MG63 (cell line): ENCODE results near the gene MFAP4. TPM values are rescaled to one million over a fixed set of nuclear protein-coding genes. Genes with fewer than 3 reads are reported as not detected.

ENCODE experiments used
- DNase-seq: peaks from one replicate; pipeline ENCODE4 v3.0.0-alpha.2; 2020
- H3K27me3 ChIP-seq: fragments of 250-450 bp; sonication (Bioruptor Pico); 2 replicates; pipeline ENCODE4 v1.5.1; 2020; ENCODE audit warnings: mild to moderate bottlenecking, moderate library complexity
- H3K36me3 ChIP-seq: fragments of 250-450 bp; sonication (Bioruptor Pico); 2 replicates; pipeline ENCODE4 v1.5.1; 2020; ENCODE audit warnings: mild to moderate bottlenecking, moderate library complexity
- H3K4me3 ChIP-seq: fragments of 250-450 bp; sonication (Bioruptor Pico); 2 replicates; pipeline ENCODE4 v1.5.1; 2020; ENCODE audit warnings: mild to moderate bottlenecking, moderate library complexity
- H3K9me3 ChIP-seq: fragments of 250-450 bp; sonication (Bioruptor Pico); 2 replicates; pipeline ENCODE4 v1.5.1; 2020; ENCODE audit warnings: mild to moderate bottlenecking, moderate library complexity
- total RNA-seq: library from RNA; depleted of rRNA; stranded (reverse); fragments of >200 nt; shearing (Covaris generic); gene quantifications from 2 replicates; pipeline ENCODE4 v1.2.3, GENCODE V29; 2014; ENCODE audit warnings: low replicate concordance; rRNA removed

MFAP4 gene, protein sequence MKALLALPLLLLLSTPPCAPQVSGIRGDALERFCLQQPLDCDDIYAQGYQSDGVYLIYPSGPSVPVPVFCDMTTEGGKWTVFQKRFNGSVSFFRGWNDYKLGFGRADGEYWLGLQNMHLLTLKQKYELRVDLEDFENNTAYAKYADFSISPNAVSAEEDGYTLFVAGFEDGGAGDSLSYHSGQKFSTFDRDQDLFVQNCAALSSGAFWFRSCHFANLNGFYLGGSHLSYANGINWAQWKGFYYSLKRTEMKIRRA
- total RNA-seq, result 3.2 and 4.3 TPM in 2 replicates

DNA sequence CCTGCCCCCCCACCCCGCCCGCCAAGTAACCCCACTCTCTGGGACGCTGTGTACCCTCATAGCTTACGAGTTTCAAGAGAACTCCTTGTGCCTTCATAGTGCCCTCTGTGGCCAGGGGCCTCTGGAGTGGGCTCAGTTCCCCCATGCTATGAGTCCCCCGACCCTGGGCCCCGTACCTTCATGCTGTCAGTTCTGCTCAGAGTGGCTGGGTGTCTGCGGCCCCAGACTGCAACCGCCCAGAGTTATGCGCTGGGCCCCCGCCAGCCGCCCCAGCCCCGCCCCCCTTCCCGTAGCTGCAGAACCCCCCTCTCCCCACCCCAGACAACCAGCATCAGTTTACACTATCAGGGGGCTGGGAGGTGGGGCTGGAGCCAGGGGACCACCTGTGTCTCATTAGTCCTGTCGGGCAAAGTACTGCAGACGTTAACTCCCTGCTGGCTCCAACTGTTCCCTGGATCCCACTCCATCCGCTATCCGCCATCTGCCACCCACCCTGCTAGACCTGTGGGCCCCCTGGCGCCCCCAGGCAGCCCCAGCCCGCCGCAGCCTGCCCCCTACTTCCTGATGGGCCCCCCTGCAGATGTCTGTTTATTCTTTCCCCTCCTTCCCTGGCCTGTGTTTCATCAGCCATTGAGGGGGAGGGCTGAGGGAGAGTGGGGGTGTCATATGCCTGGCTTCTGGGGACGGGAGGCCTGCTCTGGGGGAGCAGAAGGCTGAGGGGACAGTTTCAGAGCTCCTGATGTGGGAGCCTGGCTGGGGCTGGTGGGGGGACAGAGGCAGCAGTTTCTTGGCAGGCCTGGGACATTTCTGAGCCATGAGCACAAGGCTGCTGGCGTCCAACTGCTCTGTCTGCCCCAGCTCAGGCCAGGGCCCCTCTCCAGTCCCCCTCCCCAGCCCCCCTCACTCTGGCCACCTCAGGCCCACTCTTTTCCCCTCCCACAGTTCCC lies at the start of gene MFAP4:
MFAP4 (minus strand) TSS at position 217 of the 947 bp plus-strand sequence; CDS start at position 182, 35 bp downstream.
- H3K9me3 ChIP-seq, result no peaks in the 10 kb centered on the region
- no peaks in the 10 kb centered on the region for H3K27me3 ChIP-seq
- peak; percentile 78 for DNase-seq
- H3K4me3 ChIP-seq, result no peak within 1 kb of the TSS
- H3K36me3 ChIP-seq, result no peaks in the 10 kb centered on the region; the same call in none of the 2 replicates

DNA sequence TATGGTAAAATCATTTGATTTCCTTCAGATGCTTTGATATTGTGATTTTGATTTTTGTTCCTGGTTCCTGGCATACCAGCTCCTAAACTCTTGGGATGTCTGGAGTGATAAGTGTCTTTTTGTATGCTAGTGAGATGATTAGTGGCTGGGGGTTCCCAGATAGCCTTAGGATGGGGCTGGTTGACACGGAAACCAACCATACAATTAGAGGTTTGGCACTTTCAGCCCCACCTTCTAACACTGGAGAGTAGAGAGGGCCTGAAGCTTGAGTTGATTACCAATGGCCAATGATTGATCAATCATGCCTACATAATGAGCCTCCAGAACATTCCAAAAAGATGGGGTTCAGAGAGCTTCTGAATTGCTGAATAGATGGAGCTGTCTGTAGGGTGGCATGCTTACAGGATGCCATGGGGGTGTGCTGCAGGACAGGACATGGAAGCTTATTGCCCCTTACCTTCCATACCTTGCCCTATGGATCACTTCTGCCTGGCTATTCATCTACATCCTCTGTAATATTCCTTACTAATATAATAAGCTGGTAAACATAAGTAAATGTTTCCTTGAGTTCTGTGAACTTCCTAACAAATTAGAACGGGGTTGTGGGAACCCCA lies 46.8 kb upstream of the MFAP4 start:
- no peak for DNase-seq
- Histone ChIP-seq H3K9me3 (no peaks in the 10 kb centered on the region), H3K4me3 (no peak overlapping the region), H3K27me3 (no peaks in the 10 kb centered on the region), H3K36me3 (no peaks in the 10 kb centered on the region)

DNA sequence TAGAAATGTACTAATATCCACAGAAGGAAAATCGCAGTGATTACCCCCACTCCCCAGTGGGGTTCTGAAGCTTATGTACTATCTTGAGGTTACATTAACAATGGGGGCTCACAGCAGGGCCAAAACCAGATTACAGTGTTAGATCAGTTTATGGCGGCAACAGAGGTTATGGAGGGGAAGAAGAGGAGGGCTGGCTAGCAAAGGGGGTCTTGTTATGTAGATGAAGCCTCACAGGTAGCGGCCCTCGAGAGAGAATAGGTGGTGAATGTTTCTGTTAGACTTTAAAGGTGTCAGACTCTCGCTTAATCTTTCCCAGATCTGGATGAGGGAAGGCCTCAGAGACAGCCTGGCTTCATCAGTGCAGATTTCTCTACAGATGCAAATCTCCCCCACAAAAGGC lies 46.3 kb upstream of the MFAP4 start:
- DNase-seq, result no peak
- H3K36me3 ChIP-seq, result no peaks in the 10 kb centered on the region

DNA sequence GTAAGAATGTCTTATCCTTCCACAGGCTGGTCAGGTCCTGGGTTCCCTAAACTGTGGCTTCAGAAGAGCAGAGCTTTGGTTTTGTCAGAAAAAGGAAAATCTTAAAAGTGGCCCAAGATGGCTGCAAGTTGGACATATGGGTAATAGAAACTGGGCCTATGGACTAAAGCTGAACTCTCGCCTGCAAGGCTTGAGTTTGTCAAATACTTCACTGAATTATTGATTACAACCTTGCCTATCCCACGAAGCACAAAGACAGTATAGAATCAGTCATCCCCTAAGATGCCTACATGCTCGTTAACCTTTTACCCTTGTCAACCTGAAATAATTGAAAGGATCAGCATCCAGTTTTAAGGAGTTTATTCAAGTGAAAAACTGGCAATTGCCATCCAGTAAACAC lies 44.7 kb upstream of the MFAP4 start:
- no peak overlapping the region for H3K4me3 ChIP-seq
- no peaks in the 10 kb centered on the region for H3K9me3 ChIP-seq
- DNase-seq, result no peak
- no peaks in the 10 kb centered on the region for H3K36me3 ChIP-seq
- no peaks in the 10 kb centered on the region for H3K27me3 ChIP-seq

More for the DNA sequence above, 46.3 kb upstream of the MFAP4 start:
- Histone ChIP-seq H3K4me3 (no peak overlapping the region), H3K9me3 (no peaks in the 10 kb centered on the region), H3K27me3 (no peaks in the 10 kb centered on the region)

DNA sequence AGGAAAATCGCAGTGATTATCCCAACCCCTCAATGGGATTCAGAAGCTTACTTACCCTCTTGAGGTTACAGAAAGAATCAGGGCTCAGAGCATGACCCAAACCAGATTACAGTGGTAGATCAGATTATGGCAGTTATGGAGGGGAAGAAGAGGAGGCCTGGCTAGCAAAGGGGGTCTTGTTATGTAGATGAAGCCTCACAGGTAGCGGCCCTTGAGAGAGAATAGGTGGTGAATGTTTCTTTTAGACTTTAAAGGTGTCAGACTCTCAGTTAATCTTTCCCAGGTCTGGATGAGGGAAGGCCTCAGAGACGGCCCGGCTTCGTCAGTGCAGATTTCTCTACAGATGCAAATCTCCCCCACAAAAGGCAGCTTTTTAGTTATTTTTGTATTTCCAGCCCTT lies 39.6 kb upstream of the MFAP4 start:
- DNase-seq, result no peak
- no peaks in the 10 kb centered on the region for H3K9me3 ChIP-seq
- H3K36me3 ChIP-seq, result no peaks in the 10 kb centered on the region
- H3K4me3 ChIP-seq, result no peak overlapping the region
- H3K27me3 ChIP-seq, result no peaks in the 10 kb centered on the region

DNA sequence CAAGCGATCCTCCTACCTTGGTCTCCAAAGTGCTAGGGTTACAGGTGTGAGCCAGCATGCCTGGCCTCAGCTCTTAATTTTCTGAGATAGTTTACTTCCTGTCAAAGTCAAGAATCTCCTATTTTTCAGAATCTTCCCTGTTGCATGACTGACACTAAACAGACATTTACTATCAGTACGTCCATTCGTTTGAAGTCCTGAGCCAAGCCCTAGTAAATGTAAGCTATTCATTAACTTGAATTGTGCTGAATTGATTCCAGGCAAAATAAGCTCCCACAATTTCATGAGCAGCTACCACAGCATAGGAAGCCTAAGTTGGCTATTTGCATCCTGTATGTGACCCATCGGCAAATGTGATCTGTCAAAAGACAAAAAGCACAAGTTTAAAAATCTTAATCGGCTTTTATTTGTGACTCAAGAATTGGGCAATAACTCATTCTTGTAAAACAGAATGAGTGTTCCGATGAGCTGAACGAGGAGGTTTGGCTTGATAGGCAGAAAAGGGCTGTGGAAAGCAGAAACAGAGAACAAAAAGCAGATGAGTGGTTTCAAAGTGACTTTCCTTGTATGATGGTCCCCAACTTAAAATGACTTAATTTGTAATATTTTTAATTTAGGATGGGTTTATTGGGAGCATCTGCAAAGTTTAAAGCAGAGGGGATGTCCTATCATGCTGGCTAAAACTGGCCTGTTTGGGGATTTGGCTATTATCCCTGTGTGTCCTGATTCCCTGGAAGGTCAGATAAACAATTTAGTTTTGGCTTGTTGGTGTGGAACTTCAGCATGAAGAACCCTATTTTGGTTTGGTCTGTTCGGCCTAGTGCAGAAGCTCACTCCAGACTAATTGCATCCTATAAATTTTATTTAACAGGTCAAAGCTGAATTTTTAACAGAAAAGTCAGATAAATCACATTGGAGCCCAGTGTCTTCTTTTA lies 38.2 kb upstream of the MFAP4 start:
- no peaks in the 10 kb centered on the region for H3K27me3 ChIP-seq
- no peak overlapping the region for H3K4me3 ChIP-seq
- H3K9me3 ChIP-seq, result no peaks in the 10 kb centered on the region
- H3K36me3 ChIP-seq, result no peaks in the 10 kb centered on the region
- no peak for DNase-seq

DNA sequence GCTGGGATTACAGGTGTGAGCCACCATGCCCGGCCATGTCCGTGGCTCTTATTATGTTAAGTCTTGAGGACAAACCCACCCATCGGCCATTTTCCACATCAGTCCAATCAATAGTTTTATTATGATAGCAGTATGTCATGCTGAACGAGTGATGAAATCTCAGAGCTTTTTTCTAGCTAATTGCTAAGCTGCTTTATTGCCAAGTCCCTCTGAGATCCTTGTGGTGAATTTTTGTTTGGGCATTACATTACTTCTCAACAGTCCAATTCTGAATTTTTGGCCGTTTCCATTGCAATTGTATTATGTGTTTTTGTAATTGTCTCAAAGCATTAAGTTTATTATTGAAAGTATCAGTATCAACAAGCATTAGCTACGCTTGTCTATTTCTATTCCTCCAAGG lies 34.9 kb upstream of the MFAP4 start:
- Histone ChIP-seq H3K9me3 (no peaks in the 10 kb centered on the region), H3K36me3 (no peaks in the 10 kb centered on the region), H3K4me3 (no peak overlapping the region), H3K27me3 (no peaks in the 10 kb centered on the region)
- no peak for DNase-seq

DNA sequence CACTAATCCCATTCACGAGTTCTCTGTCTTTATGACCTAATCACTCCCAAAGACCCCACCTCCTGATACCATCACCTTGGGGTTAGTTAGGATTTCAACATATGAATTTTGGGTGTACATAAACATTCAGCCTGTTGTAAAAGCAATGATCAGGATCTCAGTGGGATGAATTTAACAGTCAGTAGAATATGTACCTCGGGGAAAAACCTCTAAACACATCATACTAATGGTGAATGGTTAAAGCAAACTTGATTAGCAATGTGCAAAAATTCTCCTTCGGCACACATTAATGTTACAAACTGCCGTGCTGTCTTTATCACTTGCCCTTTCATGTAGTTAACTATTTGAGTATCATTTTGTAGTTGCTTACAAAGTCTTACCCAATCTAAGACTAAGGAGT lies 34.2 kb upstream of the MFAP4 start:
- no peak for DNase-seq
- no peak overlapping the region for H3K4me3 ChIP-seq
- no peaks in the 10 kb centered on the region for H3K36me3 ChIP-seq

DNA sequence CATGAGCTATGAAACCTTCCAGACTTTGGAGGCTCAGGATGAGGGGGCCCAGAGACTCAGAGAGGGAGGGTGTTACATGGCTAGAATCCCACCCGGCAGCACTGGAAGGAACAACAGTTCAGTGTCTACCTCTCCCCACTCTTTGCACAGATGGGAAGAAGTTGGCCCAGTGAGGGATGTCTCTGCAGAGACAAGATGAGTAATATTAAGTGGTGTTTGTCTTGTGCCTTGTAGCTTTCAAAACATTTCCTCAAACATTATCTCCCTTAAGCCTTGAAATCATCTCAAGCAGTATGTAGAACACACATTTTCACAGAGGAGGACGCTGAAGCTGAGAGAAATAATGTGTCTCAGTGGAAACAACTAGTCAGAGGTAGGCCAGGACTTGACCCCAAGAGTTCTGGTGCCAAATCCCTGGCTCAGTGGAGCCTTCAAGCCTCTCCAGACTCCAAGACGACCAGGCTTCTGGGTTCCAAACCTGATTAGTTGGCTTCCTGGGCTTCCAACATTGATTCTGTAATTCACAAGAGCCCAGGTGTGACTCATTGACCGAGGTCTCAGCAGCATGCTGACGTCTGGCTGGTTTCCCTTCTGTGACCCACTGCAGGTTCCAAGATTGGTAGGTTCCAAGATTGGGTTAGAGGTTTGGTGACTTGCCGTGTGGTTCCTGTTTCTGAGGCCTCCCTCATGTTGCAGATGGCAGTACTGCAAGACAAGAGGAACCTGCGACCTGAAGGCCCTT lies 31.4 kb upstream of the MFAP4 start:
- Histone ChIP-seq H3K4me3 (no peak overlapping the region), H3K9me3 (no peaks in the 10 kb centered on the region), H3K27me3 (no peaks in the 10 kb centered on the region), H3K36me3 (no peaks in the 10 kb centered on the region)
- DNase-seq, result peak; percentile 80

More for the DNA sequence above, 34.2 kb upstream of the MFAP4 start:
- no peaks in the 10 kb centered on the region for H3K27me3 ChIP-seq
- no peaks in the 10 kb centered on the region for H3K9me3 ChIP-seq

DNA sequence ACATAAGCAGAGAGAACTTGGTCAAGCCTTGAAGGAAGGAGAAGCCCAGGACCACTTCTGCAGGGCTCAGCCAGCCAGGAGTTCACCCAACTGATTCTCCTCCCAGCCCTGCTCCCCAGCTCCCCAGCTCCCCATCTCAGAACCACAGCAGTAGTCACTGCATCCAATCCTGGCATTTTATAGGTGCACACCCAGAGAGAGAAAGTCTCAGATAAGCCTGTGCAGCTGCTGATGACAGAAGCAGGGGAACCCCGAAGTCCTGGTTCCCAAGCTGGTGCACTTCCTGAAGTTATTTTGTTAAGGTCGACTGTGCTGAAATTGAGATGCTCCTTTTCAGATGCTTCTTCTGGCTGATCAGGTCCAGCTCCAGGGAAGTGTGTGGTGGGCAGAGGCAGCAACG lies 30.6 kb upstream of the MFAP4 start:
- Histone ChIP-seq H3K9me3 (no peaks in the 10 kb centered on the region), H3K36me3 (no peaks in the 10 kb centered on the region), H3K4me3 (no peak overlapping the region), H3K27me3 (no peaks in the 10 kb centered on the region)
- DNase-seq, result no peak

DNA sequence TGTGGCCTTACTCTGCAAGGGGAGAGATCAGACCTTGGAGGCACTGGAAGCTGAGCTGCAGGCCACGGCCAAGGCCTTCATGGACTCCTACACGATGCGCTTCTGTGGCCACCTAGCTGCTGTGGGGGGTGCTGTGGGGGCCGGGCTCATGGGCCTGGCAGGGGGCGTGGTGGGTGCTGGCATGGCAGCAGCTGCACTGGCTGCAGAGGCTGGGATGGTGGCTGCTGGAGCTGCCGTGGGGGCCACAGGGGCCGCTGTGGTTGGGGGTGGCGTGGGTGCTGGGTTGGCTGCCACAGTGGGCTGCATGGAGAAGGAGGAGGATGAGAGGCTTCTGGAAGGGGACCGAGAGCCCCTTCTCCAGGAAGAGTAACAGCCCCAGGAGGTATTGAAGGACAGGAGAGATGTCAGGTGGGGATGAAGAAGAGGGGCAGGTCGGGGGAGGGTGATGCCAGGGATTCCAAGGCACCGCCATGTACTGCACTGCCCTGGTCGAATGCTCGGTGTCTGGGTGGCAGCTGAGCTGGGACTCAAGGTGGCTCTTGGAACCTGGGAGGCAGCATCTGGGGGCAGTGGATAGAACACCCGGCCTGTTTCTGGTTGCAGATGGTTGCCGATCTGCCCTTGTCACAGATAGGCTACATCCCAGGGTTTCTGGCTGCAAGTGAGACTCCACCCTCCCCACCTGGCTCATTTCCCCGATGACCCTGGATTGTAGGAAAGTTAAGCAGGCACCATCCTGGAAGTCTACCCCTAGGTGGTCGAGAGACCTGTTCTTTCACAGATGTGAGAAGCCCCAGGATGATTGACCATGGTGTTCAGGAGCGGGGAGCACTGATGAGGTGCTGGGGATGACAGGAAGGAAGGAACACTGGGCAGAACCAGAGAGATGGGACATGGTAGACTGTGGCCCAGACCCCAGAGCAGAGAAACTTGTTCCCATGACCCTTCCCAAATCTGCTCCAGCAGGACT lies 29.1 kb upstream of the MFAP4 start:
- Histone ChIP-seq H3K36me3 (no peaks in the 10 kb centered on the region), H3K9me3 (no peaks in the 10 kb centered on the region), H3K27me3 (no peaks in the 10 kb centered on the region), H3K4me3 (no peak overlapping the region)
- DNase-seq, result no peak

DNA sequence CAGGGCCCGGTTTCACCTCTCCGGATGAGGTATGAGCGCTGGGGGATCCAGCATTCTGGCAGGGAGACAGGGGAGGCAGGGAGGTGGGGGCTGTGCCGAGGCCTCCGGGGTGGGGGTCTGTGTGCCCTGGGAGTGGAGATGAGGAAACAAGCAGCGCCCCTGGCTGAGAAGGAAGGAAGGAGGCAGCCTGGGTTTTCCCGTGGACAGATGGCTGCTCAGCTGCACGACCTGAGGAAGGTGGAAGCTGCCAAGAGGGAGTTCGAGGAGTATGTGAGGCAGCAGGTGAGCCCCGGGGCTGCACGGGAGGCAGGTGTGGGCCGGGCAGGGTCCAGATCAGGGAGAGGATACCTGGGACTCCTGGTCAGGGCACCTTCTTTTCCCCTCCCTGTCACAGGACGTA lies 28.3 kb upstream of the MFAP4 start:
- H3K4me3 ChIP-seq, result no peak overlapping the region
- H3K27me3 ChIP-seq, result no peaks in the 10 kb centered on the region
- H3K9me3 ChIP-seq, result no peaks in the 10 kb centered on the region
- DNase-seq, result no peak
- H3K36me3 ChIP-seq, result no peaks in the 10 kb centered on the region

DNA sequence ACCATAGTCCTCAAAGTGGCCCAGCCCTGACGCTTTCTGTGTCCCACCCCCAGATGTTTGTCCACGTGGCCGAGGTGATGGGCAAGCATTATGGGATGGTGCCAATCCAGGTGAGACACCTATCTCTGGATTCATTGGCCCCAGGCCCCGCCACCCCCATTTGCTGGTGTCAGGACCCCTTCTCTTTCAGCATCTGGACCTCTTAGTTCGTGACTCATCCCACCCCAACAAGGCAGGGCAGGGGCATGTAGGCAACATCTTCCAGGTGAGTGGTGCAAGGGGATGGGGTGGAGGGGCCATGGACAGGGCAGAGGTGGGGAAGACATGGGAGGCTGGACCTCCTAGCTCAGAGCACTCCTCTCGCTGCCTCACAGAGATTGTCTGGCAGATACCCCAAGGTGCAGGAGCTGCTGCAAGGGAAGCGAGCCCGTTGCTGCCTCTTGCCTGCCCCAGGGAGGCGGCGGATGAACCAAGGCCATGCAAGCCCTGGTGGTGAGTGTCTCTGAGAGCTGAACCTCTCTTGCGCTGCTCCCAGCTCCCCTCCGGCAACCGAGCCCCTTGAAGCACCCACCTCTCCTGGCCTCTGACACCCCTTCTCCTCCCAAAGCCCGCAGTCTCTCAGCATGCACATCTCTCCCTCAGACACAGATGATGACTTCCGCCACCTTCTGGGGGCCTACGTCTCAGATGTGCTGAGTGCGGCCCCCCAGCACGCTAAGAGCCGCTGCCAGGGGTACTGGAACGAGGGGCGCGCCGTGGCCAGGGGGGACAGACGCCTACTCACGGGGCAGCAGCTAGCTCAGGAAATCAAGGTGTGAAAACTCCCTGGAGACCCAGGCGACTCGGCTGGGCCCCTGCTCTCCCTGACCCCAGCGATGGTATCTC lies 27.6 kb upstream of the MFAP4 start:
- no peaks in the 10 kb centered on the region for H3K36me3 ChIP-seq
- H3K27me3 ChIP-seq, result no peaks in the 10 kb centered on the region
- DNase-seq, result no peak
- H3K4me3 ChIP-seq, result no peak overlapping the region
- H3K9me3 ChIP-seq, result no peaks in the 10 kb centered on the region

DNA sequence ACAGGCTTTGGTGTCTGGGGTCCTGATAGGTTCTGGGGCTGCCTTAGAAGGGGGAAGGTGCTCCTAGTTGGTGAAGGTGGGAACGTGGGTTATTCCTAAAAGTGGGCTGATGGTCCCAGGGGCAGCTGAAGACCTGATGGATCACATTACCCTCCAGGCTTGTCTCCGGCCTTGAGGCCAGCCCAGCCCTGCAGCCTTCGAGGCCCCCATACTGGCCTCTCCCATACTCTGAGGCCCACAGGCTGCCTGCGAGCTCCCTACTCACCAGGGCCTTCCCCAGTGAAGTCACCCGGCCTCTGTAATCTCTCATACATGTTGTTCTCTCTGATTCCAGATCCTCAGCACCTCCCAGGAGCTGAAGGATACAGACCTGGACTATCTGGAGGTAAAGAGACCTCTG lies 26.8 kb upstream of the MFAP4 start:
- no peak overlapping the region for H3K4me3 ChIP-seq
- no peaks in the 10 kb centered on the region for H3K36me3 ChIP-seq
- DNase-seq, result no peak
- no peaks in the 10 kb centered on the region for H3K27me3 ChIP-seq
- no peaks in the 10 kb centered on the region for H3K9me3 ChIP-seq
